K562 (cell line): ENCODE measurements around the gene PDCL3. TPM values are rescaled to one million over a fixed set of nuclear protein-coding genes. Genes with fewer than 3 reads are reported as not detected.

Experiments used
- BRD9 ChIP-seq: fragments of 450-650 bp; IDR thresholded peaks from 2 replicates; pipeline ENCODE4 v1.6.1; 2018; ENCODE audit warnings: low read depth; ENCODE audit not compliant: partially characterized antibody
- CBX3 ChIP-seq, 2 experiments: IDR thresholded peaks; 1 replicate in 1 of 2; 2 replicates in 1 of 2; pipeline ENCODE4 v1.6.1; 2012; ENCODE audit warnings: inconsistent platforms in 2 of 2, low read length in 2 of 2, borderline replicate concordance in 1 of 2, control low read depth in 1 of 2
- KAT7 ChIP-seq: sonication (generic); formaldehyde crosslinking; IDR thresholded peaks from 2 replicates; pipeline ENCODE4 v1.8.0; 2022; ENCODE audit warnings: missing genetic modification reagents, mild to moderate bottlenecking, borderline replicate concordance
- MAFF ChIP-seq: IDR thresholded peaks from 2 replicates; pipeline ENCODE4 v1.6.1; 2012; ENCODE audit warnings: low read length, improper control_type of control experiment
- MEF2A ChIP-seq: IDR thresholded peaks from 2 replicates; pipeline ENCODE4 v1.6.1; 2011; ENCODE audit warnings: low read depth, mild to moderate bottlenecking, low read length, moderate library complexity; ENCODE audit not compliant: control insufficient read depth
- SFPQ ChIP-seq: fragments of 200-400 bp; formaldehyde crosslinking; IDR thresholded peaks from 2 replicates; pipeline ENCODE4 v1.6.1; 2017; ENCODE audit warnings: mild to moderate bottlenecking, low read depth, low read length, moderate library complexity
- STAT5B ChIP-seq: fragments of 250-450 bp; sonication (Bioruptor Pico); IDR thresholded peaks from 2 replicates; pipeline ENCODE4 v1.8.0; 2021; ENCODE audit warnings: mild to moderate bottlenecking, inconsistent platforms
- TBL1XR1 ChIP-seq, 2 experiments: IDR thresholded peaks; 2 replicates each; pipeline ENCODE4 v1.6.1; 2012; ENCODE audit warnings: improper control_type of control experiment in 2 of 2, low read length in 2 of 2, mild to moderate bottlenecking in 1 of 2
- ZKSCAN3 ChIP-seq: fragments of 250-450 bp; sonication (Bioruptor Pico); IDR thresholded peaks from 2 replicates; pipeline ENCODE4 v1.4.0; 2020
- ZNF232 ChIP-seq: sonication (generic); formaldehyde crosslinking; IDR thresholded peaks from 2 replicates; pipeline ENCODE4 v1.8.0; 2022; ENCODE audit warnings: mild to moderate bottlenecking, missing genetic modification reagents
- ZNF282 ChIP-seq: sonication (generic); formaldehyde crosslinking; IDR thresholded peaks from 2 replicates; pipeline ENCODE4 v1.8.1; 2023; ENCODE audit warnings: missing genetic modification reagents
- ZNF695 ChIP-seq: fragments of 450-650 bp; formaldehyde crosslinking; IDR thresholded peaks from 2 replicates; pipeline ENCODE4 v1.4.0; 2020; ENCODE audit warnings: mild to moderate bottlenecking, moderate library complexity
- ZNF77 ChIP-seq: fragments of 250-450 bp; sonication (Bioruptor Pico); IDR thresholded peaks from 2 replicates; pipeline ENCODE4 v1.5.0; 2020
- ZSCAN29 ChIP-seq: fragments of 450-650 bp; IDR thresholded peaks from 2 replicates; pipeline ENCODE4 v1.6.1; 2017
- polyA plus RNA-seq, 8 experiments: library from polyadenylated mRNA; depleted of rRNA in 4 of 8; stranded (reverse) in 5 of 8; unstranded in 3 of 8; fragments of >200 nt; fragmentation: Nextera tagmentation in 2 of 8; fragmentation: Illumina TruSeq in 1 of 8; extraction: Ambion mirVana in 2 of 8; extraction: Trizol in 1 of 8; gene quantifications; 2 replicates each; pipeline versions ENCODE4 v1.2.1 to v1.2.3, GENCODE V29; 2011 to 2014; ENCODE audit warnings: inconsistent platforms in 1 of 8, missing spikeins in 1 of 8
- total RNA-seq, 7 experiments: library from RNA; depleted of rRNA in 6 of 7; stranded (reverse); fragments of >200 nt in 6 of 7; fragmentation: Illumina TruSeq in 2 of 7; extraction: Trizol in 2 of 7; gene quantifications; 2 replicates each; pipeline versions ENCODE4 v1.2.1 to v1.2.3, GENCODE V29; 2011 to 2021; ENCODE audit warnings: low replicate concordance in 1 of 7
- TF ChIP-seq, protein P1 (sequence below), 2 experiments: fragments of 450-650 bp; IDR thresholded peaks; 2 replicates each; pipeline ENCODE4 v1.6.1; 2018; ENCODE audit warnings: mild to moderate bottlenecking in 2 of 2, low read depth in 1 of 2; ENCODE audit not compliant: partially characterized antibody in 2 of 2
- TF ChIP-seq, protein P2 (sequence below): IDR thresholded peaks from 2 replicates; pipeline ENCODE4 v1.6.1; 2012; ENCODE audit warnings: low read depth, low read length, improper control_type of control experiment, borderline replicate concordance
- TF ChIP-seq, protein P3 (sequence below): fragments of 250-450 bp; sonication (Bioruptor Pico); IDR thresholded peaks from 2 replicates; pipeline ENCODE4 v1.8.0; 2022; ENCODE audit warnings: inconsistent platforms

PDCL3 gene
- total and polyA plus RNA-seq, 9 of the 15 experiments (the other 6 are each of a cell fraction or from before 2014, with no cell fraction given), result 16.6 to 76.7 (median 26.9) TPM

DNA sequence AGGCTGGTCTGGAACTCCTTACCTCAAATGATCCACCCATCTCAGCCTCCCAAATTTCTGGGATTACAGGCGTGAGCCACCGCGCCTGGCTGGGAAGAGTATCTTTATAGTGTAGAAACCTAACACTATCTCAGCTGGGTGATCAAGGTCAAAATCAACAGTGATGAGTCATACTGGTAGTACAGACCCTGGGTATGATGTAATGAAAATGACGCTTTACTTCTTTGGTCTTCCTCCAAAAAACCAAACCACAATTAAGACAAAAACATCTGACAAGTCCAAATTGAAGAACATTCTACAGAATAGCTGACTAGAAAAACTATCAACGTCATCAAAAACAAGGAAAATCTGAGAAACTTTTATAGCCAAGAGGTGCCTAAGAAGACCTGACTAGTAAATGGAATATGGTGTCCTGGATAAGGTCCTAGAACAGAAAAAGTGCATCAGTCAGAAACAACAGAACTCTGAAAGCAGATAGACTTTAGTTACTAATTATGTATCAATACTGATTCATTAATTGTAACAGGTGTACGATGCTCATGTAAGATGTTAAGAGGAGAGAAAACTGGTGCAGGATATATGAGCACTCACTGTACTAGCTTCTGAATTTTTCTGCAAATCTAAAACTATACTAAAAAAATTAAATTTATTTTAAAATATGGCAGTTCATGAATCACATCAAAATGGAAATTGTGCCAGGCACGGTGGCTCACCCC lies 25.4 kb downstream of the PDCL3 start (continued):
- TF ChIP-seq MEF2A (no peak), ZNF282 (CRISPR knock-in tag) (no peak), ZNF77 (no peak), STAT5B (CRISPR knock-in tag) (no peak), ZSCAN29 (no peak), SFPQ (no peak), TBL1XR1 (IDR thresholded peaks at IDR 0.05; ENCODE audit: low read length in 2 of 2) (peak in 1 of 2 experiments; percentile 8; a peak in 1 of 4 replicates), CBX3 (IDR thresholded peaks at IDR 0.05; ENCODE audit: borderline replicate concordance in 1 of 2, low read length in 2 of 2) (no peak), KAT7 (CRISPR knock-in tag) (no peak), ZNF695 (CRISPR knock-in tag) (no peak), MAFF (no peak; the same call in 1 of the 2 replicates), BRD9 (no peak), ZKSCAN3 (no peak), ZNF232 (CRISPR knock-in tag) (no peak)
- TF ChIP-seq, protein P1, sequence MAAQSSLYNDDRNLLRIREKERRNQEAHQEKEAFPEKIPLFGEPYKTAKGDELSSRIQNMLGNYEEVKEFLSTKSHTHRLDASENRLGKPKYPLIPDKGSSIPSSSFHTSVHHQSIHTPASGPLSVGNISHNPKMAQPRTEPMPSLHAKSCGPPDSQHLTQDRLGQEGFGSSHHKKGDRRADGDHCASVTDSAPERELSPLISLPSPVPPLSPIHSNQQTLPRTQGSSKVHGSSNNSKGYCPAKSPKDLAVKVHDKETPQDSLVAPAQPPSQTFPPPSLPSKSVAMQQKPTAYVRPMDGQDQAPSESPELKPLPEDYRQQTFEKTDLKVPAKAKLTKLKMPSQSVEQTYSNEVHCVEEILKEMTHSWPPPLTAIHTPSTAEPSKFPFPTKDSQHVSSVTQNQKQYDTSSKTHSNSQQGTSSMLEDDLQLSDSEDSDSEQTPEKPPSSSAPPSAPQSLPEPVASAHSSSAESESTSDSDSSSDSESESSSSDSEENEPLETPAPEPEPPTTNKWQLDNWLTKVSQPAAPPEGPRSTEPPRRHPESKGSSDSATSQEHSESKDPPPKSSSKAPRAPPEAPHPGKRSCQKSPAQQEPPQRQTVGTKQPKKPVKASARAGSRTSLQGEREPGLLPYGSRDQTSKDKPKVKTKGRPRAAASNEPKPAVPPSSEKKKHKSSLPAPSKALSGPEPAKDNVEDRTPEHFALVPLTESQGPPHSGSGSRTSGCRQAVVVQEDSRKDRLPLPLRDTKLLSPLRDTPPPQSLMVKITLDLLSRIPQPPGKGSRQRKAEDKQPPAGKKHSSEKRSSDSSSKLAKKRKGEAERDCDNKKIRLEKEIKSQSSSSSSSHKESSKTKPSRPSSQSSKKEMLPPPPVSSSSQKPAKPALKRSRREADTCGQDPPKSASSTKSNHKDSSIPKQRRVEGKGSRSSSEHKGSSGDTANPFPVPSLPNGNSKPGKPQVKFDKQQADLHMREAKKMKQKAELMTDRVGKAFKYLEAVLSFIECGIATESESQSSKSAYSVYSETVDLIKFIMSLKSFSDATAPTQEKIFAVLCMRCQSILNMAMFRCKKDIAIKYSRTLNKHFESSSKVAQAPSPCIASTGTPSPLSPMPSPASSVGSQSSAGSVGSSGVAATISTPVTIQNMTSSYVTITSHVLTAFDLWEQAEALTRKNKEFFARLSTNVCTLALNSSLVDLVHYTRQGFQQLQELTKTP (IDR thresholded peaks at IDR 0.05; ENCODE audit: low read depth in 1 of 2, partially characterized antibody in 2 of 2), result peak in 1 of 2 experiments; percentile 42
- TF ChIP-seq, protein P2, sequence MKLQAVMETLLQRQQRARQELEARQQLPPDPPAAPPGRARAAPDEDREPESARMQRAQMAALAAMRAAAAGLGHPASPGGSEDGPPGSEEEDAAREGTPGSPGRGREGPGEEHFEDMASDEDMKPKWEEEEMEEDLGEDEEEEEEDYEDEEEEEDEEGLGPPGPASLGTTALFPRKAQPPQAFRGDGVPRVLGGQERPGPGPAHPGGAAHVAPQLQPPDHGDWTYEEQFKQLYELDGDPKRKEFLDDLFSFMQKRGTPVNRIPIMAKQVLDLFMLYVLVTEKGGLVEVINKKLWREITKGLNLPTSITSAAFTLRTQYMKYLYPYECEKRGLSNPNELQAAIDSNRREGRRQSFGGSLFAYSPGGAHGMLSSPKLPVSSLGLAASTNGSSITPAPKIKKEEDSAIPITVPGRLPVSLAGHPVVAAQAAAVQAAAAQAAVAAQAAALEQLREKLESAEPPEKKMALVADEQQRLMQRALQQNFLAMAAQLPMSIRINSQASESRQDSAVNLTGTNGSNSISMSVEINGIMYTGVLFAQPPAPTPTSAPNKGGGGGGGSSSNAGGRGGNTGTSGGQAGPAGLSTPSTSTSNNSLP, result peak; percentile 44; the same call in 1 of the 2 replicates
- TF ChIP-seq, protein P3, sequence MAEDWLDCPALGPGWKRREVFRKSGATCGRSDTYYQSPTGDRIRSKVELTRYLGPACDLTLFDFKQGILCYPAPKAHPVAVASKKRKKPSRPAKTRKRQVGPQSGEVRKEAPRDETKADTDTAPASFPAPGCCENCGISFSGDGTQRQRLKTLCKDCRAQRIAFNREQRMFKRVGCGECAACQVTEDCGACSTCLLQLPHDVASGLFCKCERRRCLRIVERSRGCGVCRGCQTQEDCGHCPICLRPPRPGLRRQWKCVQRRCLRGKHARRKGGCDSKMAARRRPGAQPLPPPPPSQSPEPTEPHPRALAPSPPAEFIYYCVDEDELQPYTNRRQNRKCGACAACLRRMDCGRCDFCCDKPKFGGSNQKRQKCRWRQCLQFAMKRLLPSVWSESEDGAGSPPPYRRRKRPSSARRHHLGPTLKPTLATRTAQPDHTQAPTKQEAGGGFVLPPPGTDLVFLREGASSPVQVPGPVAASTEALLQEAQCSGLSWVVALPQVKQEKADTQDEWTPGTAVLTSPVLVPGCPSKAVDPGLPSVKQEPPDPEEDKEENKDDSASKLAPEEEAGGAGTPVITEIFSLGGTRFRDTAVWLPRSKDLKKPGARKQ (CRISPR knock-in tag), result 0 out of 2 replicates have a peak, but pooled peaks have one; percentile 30
